ENCODE results near the gene HNRNPC.
"Not testable (repeated sequence)": the region's sequence is repeated elsewhere in the genome, so short reads cannot be mapped to it uniquely, and the experiment has no call there.

HNRNPC gene
- total RNA-seq = 719 to 741 (median 727) reads per million in 4 donors

GRCh38 chr14:21269252-21270046 is at the start of gene HNRNPC:
TSS of gene HNRNPC (minus strand) at chr14:21269442. CDS start at chr14:21234193, 35,249 bp downstream.
- DNase-seq = peak; percentile 99 to 100 (median 100)

DNA sequence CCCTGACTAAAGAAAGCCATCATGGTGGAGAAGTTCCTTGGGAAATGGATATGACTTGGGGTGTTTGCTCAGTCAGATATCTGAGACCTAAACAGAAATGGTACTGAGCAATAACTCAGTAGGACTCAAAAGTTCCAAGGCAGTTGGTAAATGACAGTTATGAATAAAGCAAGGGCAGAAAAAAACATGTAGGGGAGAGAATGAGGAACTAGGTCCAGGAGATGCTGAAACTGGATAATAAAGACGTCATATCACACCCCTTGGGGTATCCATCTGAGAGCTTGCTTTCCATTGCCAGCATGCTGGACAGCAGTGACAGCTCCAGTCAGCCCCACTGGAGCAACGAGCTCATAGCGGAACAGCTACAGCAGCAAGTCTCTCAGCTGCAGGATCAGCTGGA is 48.2 kb upstream of the HNRNPC start:
- no peak for DNase-seq

DNA sequence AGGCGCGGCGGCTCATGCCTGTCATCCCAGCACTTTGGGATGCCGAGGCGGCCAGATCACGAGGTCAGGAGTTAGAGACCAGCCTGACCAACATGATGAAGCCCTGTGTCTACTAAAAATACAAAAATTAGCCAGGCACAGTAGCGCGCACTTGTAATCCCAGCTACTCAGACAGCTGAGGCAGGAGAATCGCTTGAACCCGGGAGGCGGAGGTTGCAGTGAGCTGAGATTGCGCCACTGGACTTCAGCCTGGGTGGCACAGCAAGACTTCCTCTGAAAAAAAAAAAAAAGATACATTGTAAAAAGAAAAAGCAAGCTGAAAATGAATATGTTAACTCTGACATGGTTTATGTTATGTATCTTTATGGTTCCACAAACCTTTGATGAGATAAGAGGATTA is 44.3 kb upstream of the HNRNPC start:
- DNase-seq = no peak

- no peak for DNase-seq
These were observed 42.4 kb upstream of the HNRNPC start for GRCh38 chr14:21311614-21312013.

DNA sequence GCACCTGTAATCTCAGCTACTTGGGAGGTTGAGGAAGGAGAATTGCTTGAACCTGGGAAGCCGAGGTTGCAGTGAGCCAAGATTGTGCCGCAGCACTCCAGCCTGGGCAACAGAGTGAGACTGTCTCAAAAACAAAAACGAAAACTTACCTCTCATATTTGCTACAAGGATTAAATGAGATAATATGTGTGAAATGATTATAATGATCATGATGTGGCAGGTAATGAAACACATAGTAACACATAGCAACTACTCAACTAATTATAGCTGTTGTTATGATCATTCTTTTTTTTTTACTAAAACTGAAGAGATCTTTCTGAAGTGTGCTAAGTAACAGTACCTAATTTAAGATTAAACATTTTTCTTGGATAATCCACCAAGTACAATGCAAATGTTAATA is 40.7 kb upstream of the HNRNPC start:
- DNase-seq = no peak

DNA sequence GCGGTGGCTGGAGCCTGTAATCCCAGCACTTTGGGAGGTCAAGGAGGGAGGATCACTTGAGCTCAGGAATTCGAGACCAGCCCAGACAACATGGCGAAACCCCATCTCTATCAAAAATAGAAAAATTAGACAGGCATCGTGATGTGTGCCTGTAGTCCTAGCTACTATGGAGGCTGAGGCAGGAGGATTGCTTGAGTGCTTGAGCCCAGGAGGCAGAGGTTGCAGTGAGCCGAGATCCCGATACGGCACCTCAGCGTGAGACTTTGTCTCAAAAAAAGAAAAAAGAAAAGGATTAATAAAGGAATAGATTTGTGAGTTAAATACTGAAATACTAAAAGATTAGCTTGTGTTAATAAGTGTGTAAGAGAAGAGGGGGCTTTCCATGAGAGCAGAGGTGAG is 40.0 kb upstream of the HNRNPC start:
- no peak for DNase-seq

DNA sequence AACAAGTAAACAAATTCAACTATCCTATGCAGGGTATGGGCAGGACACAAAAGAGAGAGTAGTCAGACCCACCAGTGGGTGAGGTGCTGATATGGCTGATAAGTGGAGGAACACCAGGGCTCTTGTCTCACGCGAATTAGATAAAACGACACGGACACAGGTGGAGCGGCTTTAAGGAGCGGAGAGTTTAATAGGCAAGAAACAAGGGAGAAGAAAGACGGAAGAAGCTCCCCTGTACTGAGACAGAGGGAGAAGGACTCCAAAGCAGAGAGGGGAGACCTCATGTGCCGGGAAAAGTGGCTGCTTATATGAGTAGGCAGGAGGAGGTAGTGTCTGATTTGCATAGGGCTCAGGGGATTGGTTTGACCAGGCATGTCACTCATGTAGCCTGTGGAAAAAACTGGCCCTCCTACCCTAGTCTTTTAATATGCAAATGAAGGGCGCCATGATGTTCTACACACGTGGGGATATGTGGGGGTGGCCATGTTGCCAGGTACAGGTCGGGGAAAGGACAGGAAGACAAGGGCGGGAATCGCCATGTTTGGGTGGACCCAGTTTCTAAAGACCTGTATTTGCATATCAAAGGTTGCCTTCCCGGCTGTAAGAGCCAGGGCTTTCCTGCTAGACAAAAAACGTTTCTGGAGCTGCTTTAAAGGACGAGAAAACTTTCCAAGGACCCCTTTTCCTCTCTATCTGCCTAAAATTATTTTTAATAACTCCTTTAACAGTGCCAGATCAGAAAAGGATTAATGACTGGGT is 39.4 kb upstream of the HNRNPC start:
- peak; percentile 50 to 83 (median 68) for DNase-seq

DNA sequence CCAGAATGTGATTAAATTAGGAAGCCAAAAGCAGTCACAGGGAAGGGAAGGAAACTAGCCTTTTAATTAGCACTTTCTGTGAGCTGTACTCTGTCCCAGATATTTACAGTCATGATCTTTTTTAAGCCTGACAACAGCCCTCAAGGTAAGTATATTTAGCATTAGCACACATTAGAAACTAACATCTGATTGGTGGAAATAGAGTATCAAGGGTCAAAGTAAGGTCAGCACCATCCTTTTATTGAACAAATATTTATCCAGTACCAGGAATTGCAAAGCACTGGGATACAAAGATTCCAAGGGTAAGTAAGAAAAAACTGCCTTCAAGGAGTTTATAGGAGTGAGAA is 38.9 kb upstream of the HNRNPC start:
- no peak for DNase-seq

GRCh38 chr14:21307637-21308036 is 38.4 kb upstream of the HNRNPC start:
- no peak for DNase-seq

GRCh38 chr14:21302836-21303140 is 33.5 kb upstream of the HNRNPC start:
- DNase-seq = not testable (repeated sequence)

- no peak for DNase-seq
These were observed 33.0 kb upstream of the HNRNPC start for GRCh38 chr14:21302013-21302835.

DNA sequence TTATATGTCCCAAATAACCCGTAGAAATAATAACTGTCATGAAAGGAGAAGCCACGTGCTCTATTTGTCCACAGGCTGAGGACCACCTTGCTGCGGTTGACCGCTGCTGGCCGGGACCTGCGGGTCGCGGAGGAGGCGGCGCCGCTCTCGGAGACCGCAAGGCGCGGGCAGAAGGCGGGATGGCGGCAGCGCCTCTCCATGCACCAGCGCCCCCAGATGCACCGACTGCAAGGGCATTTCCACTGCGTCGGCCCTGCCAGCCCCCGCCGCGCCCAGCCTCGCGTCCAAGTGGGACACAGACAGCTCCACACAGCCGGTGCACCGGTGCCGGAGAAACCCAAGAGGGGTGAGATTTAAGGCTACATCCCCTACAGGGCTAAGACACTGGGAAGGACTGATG is 31.6 kb upstream of the HNRNPC start:
- peak in 2 of 5 donors; percentile 6 to 12 for DNase-seq

DNA sequence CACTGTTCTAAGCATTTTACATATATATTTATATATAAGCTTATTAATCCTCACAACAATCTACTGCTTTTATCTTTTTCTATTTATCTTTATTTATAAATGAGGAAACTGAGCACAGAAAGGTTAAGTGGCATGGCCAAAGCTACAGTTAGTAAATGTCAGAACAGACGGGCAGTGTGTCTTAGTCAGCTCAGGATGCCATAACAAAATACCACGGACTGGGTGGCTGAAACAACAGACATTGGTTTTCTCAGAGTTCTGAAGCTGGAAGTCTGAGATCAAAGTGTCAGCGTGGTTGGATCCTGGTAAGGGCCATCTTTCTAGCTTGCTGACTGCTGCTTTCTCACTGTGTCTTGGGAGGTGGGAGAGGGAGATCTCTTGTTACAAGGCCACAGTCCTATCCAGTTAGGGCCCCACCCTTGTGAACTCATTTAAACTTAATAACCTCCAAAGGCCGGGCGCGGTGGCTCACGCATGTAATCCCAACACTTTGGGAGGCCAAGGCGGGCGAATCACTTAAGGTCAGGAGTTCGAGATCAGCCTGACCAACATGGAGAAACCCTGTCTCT is 30.4 kb upstream of the HNRNPC start:
- DNase-seq = no peak

- DNase-seq = no peak
These were observed 29.1 kb upstream of the HNRNPC start for GRCh38 chr14:21298358-21298757.

DNA sequence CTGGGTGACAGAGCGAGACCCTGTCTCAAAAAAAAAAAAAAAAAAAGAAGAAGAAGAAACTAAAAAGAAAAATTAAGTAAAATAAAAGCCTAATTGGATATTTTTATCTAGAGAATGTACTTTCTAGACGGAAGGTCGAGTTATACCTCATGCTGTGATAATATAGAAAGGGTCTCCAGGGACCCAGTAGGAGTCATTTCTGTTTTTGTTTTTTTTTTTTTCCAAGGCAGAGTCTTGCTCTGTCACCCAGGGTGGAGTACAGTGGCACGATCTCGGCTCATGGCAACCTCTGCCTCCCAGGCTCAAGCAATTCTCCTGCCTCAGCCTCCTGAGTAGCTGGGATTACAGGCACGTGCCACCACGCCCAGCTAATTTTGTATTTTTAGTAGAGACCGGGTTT is 24.8 kb upstream of the HNRNPC start:
- DNase-seq = not testable (repeated sequence)

DNA sequence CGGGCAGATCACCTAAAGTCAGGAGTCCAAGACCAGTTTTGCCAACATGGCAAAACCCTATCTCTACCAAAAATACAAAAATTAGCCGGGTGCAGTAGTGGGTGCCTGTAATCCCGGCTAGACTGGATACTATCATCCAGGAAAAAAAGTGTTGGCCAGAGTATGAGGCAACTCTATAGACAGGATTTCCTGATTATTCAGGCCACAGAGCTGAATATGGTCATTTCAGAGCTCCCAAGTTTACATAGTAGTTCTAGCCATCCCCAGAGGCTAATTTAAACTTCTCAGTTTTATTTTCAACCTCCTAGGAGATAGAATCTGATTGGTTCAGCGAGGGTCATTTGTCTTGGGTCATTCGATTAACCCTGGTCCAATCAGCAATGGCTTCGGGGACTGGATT is 17.9 kb upstream of the HNRNPC start:
- no peak for DNase-seq

- not testable (repeated sequence) for DNase-seq
These were observed 17.3 kb upstream of the HNRNPC start for GRCh38 chr14:21286516-21286915.

GRCh38 chr14:21281917-21282316 is 12.7 kb upstream of the HNRNPC start:
- DNase-seq = not testable (repeated sequence)

DNA sequence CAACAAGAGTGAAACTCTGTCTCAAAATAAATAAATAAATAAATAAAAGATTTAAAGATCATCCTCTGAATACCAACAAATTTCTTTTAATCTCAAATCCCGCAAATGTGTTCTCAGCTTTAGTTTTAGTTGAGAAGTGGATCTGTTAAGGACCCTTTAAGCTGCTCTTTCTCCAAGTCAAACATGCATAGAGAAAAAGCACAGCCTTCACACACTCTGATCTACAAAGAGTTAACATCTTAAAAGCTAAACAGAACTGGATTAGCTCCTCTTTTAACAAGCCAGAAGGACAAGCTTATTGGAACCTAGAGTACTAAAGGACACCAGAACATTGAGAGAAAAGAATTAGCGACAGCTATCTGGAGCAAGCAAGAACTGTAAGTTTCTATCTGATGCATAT is 10.5 kb upstream of the HNRNPC start, which contains the start of gene RPGRIP1:
RPGRIP1 (plus strand) TSS at position 301 of the 400 bp plus-strand sequence. CDS start 7,894 bp downstream, outside the sequence.
- DNase-seq = no peak

DNA sequence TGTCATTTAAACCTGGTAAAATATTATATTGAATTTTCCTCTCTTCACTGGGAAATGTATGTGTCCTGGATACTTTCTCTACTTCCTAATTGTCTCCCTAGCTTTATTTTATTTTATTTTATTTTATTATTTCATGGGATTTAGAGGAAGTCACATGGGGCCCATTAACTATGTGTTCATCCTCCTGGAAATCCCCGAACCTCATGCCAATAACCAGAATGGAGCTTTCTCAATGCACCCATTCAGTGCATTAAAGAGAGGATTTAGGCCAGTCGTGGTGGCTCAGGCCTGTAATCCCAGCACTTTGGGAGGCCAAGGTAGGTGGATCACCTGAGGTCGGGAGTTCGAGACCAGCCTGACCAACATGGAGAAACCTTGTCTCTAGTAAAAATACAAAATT is 9.4 kb upstream of the HNRNPC start:
- DNase-seq = no peak

DNA sequence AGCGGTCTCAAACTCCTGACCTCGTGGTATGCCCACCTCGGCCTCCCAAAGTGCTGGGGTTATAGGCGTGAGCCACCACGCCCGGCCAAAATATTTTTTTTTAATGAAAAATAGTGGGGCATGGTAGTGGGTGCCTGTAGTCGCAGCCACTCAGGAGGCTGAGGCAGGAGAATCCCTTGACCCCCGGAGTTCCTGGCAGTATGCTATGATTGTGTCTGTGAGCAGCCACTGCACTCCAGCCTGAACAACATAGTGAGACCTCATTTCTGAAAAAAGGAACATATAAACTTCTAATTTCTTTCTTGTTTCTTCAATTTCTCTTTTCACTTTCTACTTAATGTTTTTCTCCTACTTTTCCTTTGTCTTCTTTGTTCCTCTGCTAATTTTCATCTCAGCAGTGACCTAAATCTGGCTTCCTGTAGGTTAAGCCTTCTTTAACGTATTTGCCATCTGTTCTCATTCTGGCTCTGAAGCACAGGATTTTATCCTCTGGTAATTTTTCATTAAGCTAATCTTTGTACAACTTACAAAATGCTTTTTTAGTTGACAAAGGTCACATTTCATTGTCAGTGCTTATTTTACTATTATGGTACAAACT is 6.1 kb upstream of the HNRNPC start:
- DNase-seq = no peak

- not testable (repeated sequence) for DNase-seq
These were observed 3.4 kb upstream of the HNRNPC start for GRCh38 chr14:21272661-21273060.

Data from T-helper 1 cell (primary cell).